GM18858 (cell line): ENCODE measurements around the gene CACNB4.

ENCODE experiments used
- ATAC-seq: cut with Tn5 transposase; IDR thresholded peaks from one replicate; pipeline ENCODE4 v1.9.1; 2021; ENCODE audit not compliant: unreplicated experiment

Gene CACNB4

DNA sequence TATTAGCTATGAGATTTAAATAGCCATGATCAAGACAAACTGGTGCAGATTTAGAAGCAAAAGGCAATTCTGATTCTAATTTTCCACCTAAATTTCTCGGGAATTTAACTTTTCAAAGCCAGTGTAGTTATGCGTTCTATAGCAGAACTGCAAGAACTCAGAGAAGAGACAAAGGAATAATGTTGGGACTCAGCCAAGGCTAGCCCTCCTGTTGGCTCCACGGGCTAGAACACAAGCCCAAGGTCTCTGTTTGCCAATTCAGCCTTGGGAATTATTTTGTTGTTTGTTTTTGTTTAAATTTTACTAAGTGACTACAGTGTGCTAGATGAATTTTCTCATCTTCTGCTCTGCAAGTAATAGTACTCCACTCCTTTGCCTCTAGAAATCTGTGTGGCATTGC, 121.2 kb downstream of the CACNB4 start:
- no peak for ATAC-seq

- peak; percentile 76 for ATAC-seq
Measured at GRCh38 chr2:151976945-151977353, 121.9 kb downstream of the CACNB4 start.

GRCh38 chr2:151975460-151976414, 123.1 kb downstream of the CACNB4 start:
- ATAC-seq: no peak

DNA sequence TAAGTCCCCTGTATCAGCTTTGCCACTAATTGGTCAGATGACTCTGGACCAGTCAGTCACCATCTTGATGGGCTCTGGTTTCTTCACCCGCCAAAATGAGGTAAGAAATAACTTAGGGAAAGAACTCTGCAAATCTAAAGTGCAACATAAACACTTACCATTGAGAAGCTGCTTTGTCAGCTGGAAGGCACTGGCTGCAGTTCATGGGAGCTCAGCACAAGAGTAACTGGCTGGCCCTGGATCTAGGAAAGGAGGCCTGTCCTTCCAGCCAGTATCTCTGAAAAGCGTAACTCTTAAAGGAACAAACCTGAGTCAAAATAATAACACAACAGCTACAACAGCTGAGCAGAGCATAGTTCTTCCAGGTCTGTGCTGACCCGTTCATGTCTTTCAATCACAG, 123.9 kb downstream of the CACNB4 start:
- ATAC-seq: no peak

- no peak for ATAC-seq
Measured at GRCh38 chr2:151973901-151974199, 125.0 kb downstream of the CACNB4 start.

- no peak for ATAC-seq
Measured at GRCh38 chr2:151973013-151973900, 125.6 kb downstream of the CACNB4 start.

GRCh38 chr2:151972241-151973012, 126.4 kb downstream of the CACNB4 start:
- ATAC-seq: no peak

DNA sequence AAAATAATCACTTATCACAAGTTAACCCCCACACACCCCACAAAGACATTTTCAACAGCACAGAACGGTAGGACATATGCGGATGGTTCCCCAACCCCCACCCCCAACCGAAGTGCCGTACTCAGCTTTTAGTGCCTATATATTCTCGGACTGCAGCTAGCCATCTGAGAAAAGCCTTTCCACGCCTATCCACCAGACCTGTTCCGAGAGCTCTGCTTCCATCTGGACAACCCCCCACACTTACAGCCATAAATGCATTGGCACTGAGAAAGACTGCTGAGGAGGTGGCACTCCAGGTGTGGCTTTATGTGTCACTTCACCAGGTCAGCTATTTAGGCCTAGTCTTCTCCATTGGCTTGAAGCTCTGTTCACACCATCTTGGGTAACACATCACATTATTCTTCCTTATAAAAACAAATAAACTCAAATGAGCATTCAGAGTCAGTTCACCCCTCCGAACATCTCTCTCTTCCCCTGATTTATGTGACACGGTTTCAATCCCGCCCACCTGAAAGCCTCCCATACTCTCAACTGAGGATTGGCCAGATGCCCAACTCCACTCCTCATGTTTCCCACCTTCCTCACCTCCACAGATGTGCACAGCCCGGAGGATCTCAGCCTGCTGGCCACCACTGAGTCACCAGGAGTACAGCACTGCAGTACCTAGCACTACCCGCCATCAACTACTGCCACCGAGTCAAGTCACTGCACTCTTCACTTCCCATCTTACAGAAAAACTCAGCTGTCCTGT, 127.4 kb downstream of the CACNB4 start:
- ATAC-seq: no peak

GRCh38 chr2:151968770-151969470, 129.9 kb downstream of the CACNB4 start:
- no peak for ATAC-seq

- ATAC-seq: no peak
Measured at GRCh38 chr2:151967829-151968722, 130.8 kb downstream of the CACNB4 start.

GRCh38 chr2:151965884-151966283, 133.0 kb downstream of the CACNB4 start:
- ATAC-seq: no peak

GRCh38 chr2:151961558-151961957, 137.3 kb downstream of the CACNB4 start:
- ATAC-seq: no peak

GRCh38 chr2:151959238-151959637, 139.6 kb downstream of the CACNB4 start:
- no peak for ATAC-seq

DNA sequence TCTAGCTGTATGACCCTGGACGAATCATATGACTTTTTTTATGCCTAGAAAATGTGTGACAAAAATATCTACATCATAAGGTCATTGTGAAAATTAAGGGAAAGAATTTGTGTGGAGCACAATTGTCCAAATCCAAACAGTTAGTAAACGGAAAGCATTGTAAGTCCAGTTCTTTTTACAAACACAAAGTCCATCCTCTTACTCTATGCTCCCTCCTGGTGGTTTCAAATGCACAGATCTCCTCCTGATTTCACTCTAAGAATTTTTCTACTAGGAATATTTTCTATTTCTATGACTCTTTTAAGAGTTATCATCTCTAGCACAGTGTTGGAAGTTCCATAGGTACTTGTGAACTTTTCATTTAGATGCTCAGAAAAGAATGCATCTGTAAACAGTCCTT, 145.4 kb downstream of the CACNB4 start:
- no peak for ATAC-seq

DNA sequence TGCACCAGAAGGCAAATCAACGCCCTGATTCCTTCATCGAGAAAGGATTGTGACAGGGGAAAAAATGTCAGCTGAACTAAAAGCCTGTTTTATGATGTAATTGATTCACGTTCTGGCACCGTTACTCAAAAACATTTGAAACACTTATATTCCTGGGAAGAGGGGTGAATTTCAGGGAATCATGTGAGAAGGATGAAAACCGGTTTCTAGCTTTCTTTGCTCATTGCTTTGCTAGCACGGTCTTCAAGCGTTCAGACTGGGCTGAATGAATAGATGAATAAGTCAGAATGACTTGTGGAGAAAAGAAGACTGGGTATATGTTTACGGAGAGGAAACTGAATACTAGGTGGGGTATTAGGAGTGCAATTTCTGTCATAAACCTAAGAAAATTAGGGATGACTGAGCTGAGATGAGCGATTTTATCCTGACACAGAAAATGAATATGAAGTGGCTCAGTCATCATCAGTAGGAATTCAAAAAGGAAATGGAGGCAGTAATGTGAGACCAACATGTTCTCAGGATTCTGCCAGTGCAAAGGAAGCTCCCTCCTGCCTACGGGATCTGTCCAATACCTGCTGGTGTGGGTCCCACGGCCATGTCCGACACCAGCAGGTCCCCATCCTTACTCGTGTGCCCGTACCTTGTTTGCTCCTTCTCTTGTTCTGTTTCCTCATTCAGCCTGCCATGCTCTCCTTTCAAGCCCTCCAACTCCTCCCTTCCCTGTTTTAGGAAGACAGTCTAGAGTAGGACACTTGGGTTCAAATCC, 146.0 kb downstream of the CACNB4 start:
- ATAC-seq: no peak

DNA sequence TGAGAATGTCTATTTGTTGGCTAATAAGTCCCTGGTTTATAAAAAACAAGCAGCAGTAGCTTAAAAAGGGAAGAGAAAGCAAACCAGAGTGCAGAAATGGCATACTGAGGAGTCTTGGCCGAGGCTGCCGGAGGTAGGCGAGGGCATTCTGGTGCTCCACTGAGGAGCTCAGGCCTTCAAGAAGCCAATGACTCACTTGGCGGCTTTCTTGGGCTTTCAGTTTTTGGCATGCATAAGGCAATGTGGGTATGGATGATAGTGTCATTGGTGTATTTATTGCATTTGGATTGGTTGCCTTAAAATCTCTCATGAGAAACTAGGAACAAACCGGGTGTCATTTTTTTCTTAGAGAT, 151.1 kb downstream of the CACNB4 start:
- ATAC-seq: peak; percentile 47

DNA sequence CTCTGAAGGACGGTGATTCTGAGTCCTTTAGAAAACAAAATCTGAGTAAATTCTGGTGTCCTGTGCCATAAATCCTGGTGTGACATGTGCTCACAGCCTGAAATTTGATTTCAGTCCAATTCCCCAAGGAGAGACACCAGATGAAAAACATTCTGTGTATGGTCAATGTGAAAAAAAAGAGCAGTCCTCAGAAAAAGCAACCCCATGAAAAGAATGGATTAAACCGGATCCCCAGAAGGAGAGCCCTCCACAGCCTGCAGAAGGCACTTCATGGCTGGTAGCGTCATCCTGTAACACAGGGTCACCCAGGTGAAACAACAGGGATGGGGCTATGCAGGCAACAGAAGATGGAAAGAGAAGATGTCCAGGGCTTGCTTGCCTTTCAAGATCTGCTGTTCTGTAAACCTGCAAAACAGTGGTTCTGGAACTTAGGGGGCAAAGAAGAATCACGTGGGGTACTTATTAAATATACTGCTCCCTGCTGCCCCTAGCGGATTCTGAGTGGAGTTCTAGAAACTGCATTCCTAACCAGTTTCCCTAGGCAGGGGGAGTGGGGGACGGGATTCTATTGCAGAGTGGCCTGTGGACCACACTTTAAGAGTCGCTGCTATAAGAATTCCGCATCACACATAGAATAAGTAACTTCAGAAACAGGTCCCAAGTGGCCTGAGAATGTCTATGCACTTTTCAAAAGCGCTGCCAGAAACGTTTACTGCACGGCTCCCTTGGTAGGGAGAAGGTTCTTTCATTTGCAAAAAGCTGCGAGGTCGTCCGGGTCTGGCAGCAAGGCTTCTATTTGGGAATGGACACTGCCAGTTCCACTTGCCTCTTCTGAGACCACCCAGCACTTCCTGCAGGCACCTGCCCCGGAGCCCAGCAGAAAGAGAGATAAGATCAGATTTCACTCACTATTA, 151.7 kb downstream of the CACNB4 start:
- ATAC-seq: peak; percentile 29
